Posterior cingulate gyrus (tissue), 11 donors: ENCODE data around the gene RSPH3.
"Not testable (repeated sequence)": the region's sequence is repeated elsewhere in the genome, so short reads cannot be mapped to it uniquely, and the experiment has no call there.

Experiments
- DNase-seq, 10 donors: peaks; one replicate each; pipeline versions ENCODE4 v3.0.0 to v3.0.0-alpha.2; 2020 to 2021; ENCODE audit warnings: mixed read lengths in 3 of 10
- intact Hi-C: fragments of 100-400 bp; cut with DNase I; formaldehyde crosslinking; loops from one replicate; pipeline ENCODE4 v1.15.1; 2023

Gene RSPH3

GRCh38 chr6:158999666-159000403, at the start of gene RSPH3:
RSPH3 (minus strand) TSS chr6:159000202; CDS start chr6:158999550, 652 bp downstream.
- intact Hi-C loops, result loop anchor here (10.0 kb wide), 1 partner anchor 105 kb away; no protein-coding TSS in a partner anchor
- peak; percentile 79 to 99 (median 92) for DNase-seq

GRCh38 chr6:159047891-159048685, 48.1 kb upstream of the RSPH3 start:
- intact Hi-C loops, result no loop called here
- DNase-seq, result no peak

GRCh38 chr6:159045801-159046200, 45.8 kb upstream of the RSPH3 start:
- intact Hi-C loops, result no loop called here
- no peak for DNase-seq

- peak in 4 of 10 donors; percentile 15 to 87 (median 58) for DNase-seq
- intact Hi-C loops, result no loop called here
Measured at GRCh38 chr6:159044899-159045727, 45.1 kb upstream of the RSPH3 start, which contains the start of gene TAGAP. TAGAP (minus strand) TSS chr6:159044991; CDS start chr6:159044146, 845 bp downstream.

- intact Hi-C loops, result no loop called here
- no peak for DNase-seq
Measured at GRCh38 chr6:159043947-159044346, 43.9 kb upstream of the RSPH3 start.

- intact Hi-C loops, result no loop called here
- DNase-seq, result no peak
Measured at GRCh38 chr6:159043251-159043650, 43.2 kb upstream of the RSPH3 start.

GRCh38 chr6:159042826-159043181, 42.8 kb upstream of the RSPH3 start:
- intact Hi-C loops, result loop anchor here (1.0 kb wide), 2 partner anchors 61 to 92 kb away; no protein-coding TSS in a partner anchor

GRCh38 chr6:159042003-159042825, 42.2 kb upstream of the RSPH3 start:
- intact Hi-C loops, result loop anchor here (1.0 kb wide), 2 partner anchors 62 to 93 kb away; no protein-coding TSS in a partner anchor
- peak in 9 of 10 donors; percentile 35 to 88 (median 60) for DNase-seq

More at GRCh38 chr6:159042826-159043181, 42.8 kb upstream of the RSPH3 start:
- DNase-seq, result no peak

- no peak for DNase-seq
- intact Hi-C loops, result no loop called here
Measured at GRCh38 chr6:159041181-159041580, 41.2 kb upstream of the RSPH3 start.

GRCh38 chr6:159039885-159040258, 39.9 kb upstream of the RSPH3 start:
- intact Hi-C loops, result no loop called here
- no peak for DNase-seq

- intact Hi-C loops, result no loop called here
- no peak for DNase-seq
Measured at GRCh38 chr6:159038914-159039884, 39.2 kb upstream of the RSPH3 start.

GRCh38 chr6:159038318-159038717, 38.3 kb upstream of the RSPH3 start:
- DNase-seq, intact Hi-C loops: not testable (repeated sequence)

- DNase-seq, result no peak
- intact Hi-C loops, result no loop called here
Measured at GRCh38 chr6:159037756-159038290, 37.8 kb upstream of the RSPH3 start.

- DNase-seq, result peak in 1 of 10 donors; percentile 84
- intact Hi-C loops, result no loop called here
Measured at GRCh38 chr6:159036673-159037072, 36.7 kb upstream of the RSPH3 start.

- intact Hi-C loops, result no loop called here
- no peak for DNase-seq
Measured at GRCh38 chr6:159035891-159036290, 35.9 kb upstream of the RSPH3 start.

- intact Hi-C loops, result no loop called here
Measured at GRCh38 chr6:159033160-159034049, 33.4 kb upstream of the RSPH3 start.

GRCh38 chr6:159031846-159032245, 31.8 kb upstream of the RSPH3 start:
- no peak for DNase-seq
- intact Hi-C loops, result no loop called here

More at GRCh38 chr6:159033160-159034049, 33.4 kb upstream of the RSPH3 start:
- DNase-seq, result no peak
